Activated naive CD4-positive, alpha-beta T cell treated with Interleukin-2 at 50 U/mL for 16 hours (primary cell): ENCODE measurements around the gene CYP2C18.
"Not testable (repeated sequence)": the region's sequence is repeated elsewhere in the genome, so short reads cannot be mapped to it uniquely, and the experiment has no call there.

Experiments
- DNase-seq: peaks from one replicate; pipeline ENCODE4 v3.0.0-alpha.2; 2020

The CYP2C18 gene

DNA sequence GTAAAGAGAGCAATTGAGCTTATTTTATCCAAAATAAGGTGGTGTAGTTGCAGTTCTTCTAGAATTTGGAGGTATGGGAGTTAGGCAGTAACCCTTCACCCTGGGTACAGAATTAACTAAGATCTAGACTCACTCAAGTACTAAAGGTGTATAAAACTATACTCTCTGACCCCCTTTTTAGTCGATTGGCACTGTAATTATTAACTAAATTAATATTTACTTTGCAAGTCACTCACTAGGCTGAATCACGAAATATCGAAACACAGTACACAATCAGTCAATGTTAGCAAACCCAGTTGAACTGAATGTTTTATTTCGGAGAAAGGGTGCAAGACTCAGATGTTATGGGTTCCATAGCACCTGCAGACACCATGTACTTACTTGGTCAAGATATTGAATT is 64.3 kb downstream of the CYP2C18 start:
- DNase-seq, result no peak

DNA sequence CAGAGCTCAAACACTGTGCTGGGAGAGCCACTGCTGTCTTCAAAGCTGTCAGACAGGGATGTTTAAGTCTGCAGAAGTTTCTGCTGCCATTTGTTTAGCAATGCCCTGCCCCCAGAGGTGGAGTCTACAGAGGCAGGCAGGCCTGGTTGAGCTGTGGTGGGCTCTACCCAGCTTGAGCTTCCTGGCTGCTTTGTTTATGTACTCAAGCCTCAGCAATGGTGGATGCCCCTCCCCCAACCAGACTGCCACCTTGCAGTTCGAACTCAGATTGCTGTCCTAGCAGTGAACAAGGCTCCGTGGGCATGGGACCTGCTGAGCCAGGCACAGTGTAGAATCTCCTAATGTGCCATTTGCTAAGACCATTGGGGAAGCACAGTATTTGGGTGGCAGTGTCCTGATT is 74.4 kb downstream of the CYP2C18 start:
- DNase-seq, result no peak

DNA sequence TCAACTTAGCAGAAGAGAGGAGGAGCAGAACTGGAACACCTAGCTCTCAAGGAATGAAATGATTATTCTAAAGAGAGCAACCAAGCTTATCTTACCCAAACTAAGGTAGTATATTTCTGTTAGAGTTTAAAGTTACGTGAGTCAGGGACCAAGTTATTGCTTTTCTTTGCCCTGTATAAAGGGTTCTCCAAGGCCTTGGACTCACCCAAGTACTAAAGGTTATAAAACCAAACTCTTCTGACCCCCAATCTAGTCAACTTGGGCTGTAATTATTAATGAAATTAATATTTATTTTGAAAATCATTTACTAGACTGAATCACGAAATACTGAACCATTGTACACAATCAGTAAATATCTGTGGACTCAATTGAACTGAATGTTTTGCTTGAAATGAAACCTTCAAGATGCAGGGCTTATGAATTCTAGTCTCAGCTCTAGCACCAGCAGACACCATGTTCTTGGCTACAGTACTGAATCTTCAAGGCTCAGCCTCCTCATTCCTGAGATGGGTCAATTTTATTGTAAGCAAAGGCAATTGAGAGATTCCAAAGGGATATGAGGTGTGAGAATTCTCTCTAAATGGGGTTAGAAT is 77.2 kb downstream of the CYP2C18 start:
- no peak for DNase-seq

DNA sequence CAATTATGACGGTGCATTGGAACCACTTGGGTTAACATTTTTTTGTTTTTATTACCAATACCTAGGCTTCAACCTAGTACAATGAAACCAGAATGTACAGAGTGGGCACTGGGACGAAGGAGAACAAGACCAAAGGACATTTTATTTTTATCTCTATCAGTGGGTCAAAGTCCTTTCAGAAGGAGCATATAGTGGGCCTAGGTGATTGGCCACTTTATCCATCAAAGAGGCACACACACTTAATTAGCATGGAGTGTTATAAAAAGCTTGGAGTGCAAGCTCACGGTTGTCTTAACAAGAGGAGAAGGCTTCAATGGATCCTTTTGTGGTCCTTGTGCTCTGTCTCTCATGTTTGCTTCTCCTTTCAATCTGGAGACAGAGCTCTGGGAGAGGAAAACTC is 78.9 kb downstream of the CYP2C18 start, which contains the start of gene CYP2C19:
TSS of gene CYP2C19 (plus strand) at position 289 of the 400 bp plus-strand sequence. CDS start at position 314, 25 bp downstream.
- DNase-seq, result no peak

DNA sequence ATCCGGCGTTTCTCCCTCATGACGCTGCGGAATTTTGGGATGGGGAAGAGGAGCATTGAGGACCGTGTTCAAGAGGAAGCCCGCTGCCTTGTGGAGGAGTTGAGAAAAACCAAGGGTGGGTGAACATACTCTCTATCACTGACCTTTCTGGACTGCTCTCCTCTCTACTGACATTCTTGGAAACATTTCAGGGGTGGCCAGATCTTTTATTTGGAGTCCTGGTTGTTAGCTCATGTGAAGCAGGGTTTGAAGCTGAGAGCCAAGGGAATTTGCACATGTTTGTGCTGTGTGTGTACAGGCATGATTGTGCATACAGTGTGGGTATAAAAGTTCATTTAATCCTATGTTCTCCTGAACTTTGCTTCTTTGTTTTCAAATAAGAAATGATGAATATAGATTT is 91.9 kb downstream of the CYP2C18 start:
- not testable (repeated sequence) for DNase-seq

DNA sequence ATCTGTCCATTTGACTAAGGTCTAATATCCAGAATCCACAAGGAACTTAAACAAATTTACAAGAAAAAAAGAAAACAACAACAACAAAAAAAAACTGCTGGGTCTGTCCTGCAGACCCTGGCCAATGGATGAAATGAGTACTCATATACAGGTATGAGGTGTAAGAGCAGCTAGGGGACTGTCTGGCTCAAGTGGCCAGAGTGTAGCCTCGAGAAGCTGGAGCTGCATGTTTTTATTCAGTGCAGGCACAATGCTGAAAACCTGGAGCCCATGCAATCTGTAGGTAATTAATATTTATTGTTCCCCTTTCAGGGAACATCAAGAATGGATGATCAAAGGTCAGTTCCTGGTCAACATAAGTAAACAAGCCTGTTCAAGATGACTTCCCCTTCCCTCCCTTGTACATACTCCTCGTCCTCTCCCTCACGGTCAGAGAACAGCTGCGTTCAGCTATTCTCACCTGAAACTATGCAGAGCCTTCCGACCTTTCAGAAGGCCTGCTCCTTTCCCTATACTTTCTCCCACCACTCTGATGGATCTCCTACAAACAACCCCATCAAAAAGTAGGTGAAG is 94.4 kb downstream of the CYP2C18 start:
- no peak for DNase-seq

DNA sequence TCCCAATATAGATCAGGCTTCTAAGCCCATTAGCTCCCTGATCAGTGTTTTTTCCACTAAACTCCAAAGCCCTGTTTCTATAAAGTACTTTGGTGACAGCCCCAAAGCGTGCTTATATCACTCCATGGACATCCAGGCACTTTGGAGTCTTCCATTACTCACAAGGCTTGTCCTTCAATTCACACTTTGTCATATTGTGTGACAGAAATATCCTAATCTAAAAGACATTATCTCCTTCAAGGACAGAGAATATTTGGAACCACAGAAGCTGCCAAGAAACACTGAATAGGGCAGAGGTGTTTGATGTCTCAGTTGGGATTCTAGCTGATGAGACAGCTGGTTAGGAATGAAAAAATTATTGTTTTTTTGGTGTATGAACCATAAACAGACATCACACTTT is 97.3 kb downstream of the CYP2C18 start:
- no peak for DNase-seq

DNA sequence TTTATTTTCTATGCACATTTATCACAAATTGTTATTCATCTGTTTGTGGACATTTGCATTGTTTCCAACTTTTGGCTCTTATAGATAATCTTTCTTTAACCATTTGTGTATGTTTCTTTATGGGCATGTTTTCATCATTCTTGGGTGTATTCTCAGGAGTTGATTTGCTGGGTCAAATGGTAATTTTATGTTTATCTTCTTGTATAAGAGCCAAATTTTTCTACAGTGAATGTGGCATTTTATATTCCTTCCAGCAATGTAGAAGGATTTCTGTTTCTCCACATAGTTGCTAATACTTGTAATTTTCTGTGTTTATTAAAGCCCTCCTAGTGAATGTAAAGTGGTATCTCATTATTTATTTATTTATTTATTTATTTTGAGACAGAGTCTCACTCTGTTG is 100.7 kb downstream of the CYP2C18 start:
- no peak for DNase-seq

DNA sequence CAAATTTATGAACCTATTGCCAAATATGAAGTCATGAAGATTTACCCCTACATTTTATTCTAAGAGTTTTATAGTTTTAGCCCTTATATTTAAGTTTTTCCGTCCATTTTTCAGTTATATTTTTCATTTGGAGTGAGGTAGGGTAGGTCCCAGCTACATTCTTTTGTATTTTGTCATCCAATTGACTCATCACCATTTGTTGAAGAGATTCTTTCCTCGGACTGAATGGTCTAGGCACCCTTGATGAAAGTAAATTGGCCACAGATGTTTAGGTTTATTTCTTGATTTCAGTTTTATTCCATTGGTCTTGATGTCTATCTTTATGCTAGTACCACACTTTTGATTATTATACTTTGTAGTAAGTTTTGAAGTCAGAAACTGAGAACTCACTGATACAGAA is 101.7 kb downstream of the CYP2C18 start:
- DNase-seq, result no peak
